ENCODE results near the gene ADARB1.

DNA sequence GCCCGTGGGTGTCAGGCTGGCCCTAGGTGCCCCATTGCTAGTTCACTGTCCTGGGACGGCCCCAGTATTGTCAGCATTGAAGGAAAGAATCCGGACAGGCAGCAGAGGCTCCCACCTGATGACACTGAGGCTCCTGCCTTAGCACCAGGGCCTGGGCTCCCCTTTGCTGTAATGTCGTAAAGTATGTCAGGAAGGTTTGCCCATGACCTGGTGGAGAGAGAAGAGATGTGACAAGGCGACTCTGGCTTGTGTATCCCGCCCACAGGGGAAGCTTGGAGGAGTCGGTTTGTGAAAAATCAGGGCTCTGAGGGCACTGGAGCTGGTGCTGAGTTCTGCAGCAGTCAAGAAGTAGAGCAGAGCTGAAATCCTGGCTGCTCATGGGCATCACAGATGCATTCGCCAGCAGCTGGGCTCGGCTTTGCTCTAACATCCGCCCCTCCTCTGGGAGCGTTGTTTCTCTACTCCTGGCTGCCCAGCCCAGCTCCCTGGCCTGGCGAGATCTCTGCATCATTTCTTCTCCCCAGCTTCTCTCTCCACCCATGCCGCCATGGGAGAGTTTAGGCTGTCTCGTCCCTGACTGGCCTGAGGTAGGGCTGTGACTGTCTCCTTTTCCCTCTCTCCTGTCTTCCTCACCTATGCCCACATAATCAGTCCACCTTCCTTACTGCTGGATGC is 74.1 kb downstream of the ADARB1 start:
- TF ChIP-seq CTCF (IDR thresholded peaks at IDR 0.05) (no peak), EZH2 (IDR thresholded peaks at IDR 0.05) (no peak)
